SIG-M5 (cell line): ENCODE results near the gene CD3E.

Experiments
- DNase-seq: peaks from one replicate; lab custom pipeline; 2025; lab: John Stamatoyannopoulos, UW

Gene CD3E

GRCh38 chr11:118328745-118329144, 24.2 kb downstream of the CD3E start:
- DNase-seq: no peak

- no peak for DNase-seq
These were observed 30.2 kb downstream of the CD3E start for GRCh38 chr11:118334745-118335144.

GRCh38 chr11:118338637-118339061, 34.1 kb downstream of the CD3E start:
- DNase-seq: no peak

GRCh38 chr11:118339281-118339961, 34.9 kb downstream of the CD3E start:
- DNase-seq: no peak

GRCh38 chr11:118340449-118340848, 35.9 kb downstream of the CD3E start:
- DNase-seq: no peak

- DNase-seq: no peak
These were observed 36.7 kb downstream of the CD3E start for GRCh38 chr11:118341261-118341660.

GRCh38 chr11:118341815-118342489, 37.4 kb downstream of the CD3E start:
- no peak for DNase-seq

- no peak for DNase-seq
These were observed 38.1 kb downstream of the CD3E start, which contains the start of gene CD3D for GRCh38 chr11:118342503-118343161. CD3D (minus strand) TSS chr11:118342705; CDS start chr11:118342607, 98 bp downstream.

- no peak for DNase-seq
These were observed 38.7 kb downstream of the CD3E start for GRCh38 chr11:118343248-118343647.

GRCh38 chr11:118343981-118344515, 39.5 kb downstream of the CD3E start, which contains the start of gene CD3G:
CD3G (plus strand) TSS chr11:118344344; CDS start chr11:118344424, 80 bp downstream.
- no peak for DNase-seq

- no peak for DNase-seq
These were observed 44.9 kb downstream of the CD3E start for GRCh38 chr11:118349475-118349874.

- no peak for DNase-seq
These were observed 48.7 kb downstream of the CD3E start for GRCh38 chr11:118353084-118353710.

- DNase-seq: no peak
These were observed 53.5 kb downstream of the CD3E start for GRCh38 chr11:118358071-118358470.

- DNase-seq: peak; percentile 68
These were observed 54.9 kb downstream of the CD3E start, which contains the start of gene UBE4A for GRCh38 chr11:118359295-118359958. UBE4A (plus strand) TSS chr11:118359600; CDS start chr11:118365081, 5,481 bp downstream.

GRCh38 chr11:118364956-118365615, 60.6 kb downstream of the CD3E start:
- no peak for DNase-seq
